ENCODE measurements around the gene NDUFA7. TPM values are rescaled to one million over a fixed set of nuclear protein-coding genes. Genes with fewer than 3 reads are reported as not detected.

NDUFA7 gene
- polyA plus RNA-seq, 1 of the 3 experiments (the other 2 are of a cell fraction) = 111 TPM

DNA sequence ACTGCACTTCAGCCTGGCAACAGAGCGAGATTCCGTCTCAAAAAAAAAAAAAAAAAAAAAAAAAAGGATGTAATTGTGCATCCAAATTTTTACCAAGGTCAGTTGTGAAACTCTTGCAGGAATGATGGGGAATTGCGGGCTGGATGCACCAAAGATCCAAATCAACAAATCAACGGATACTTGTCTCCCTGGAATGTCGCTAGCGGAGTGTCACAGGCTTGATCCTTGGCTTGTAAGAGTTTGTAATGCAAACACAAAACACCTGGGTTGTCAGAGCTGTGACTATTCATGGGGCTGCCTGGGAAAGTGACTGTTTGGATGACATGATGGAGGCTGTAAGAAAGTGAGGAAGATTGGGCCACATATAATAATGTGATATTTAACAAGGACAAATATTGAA lies 17.7 kb upstream of the NDUFA7 start:
- Histone ChIP-seq H4K20me1 (ENCODE audit: insufficient read depth) (no peaks in the 10 kb centered on the region), H3K9me3 (no peaks in the 10 kb centered on the region), H3K9me2 (no peaks in the 10 kb centered on the region), H3K4me3 (ENCODE audit: low read depth in 2 of 2, low read length in 1 of 2) (no peak overlapping the region), H3K36me3 (replicated peaks in 1 of 2; ENCODE audit: control insufficient read depth in 1 of 2, insufficient read depth in 2 of 2, low read length in 1 of 2) (no peaks in the 10 kb centered on the region), H2AFZ (ENCODE audit: low read depth) (no peak overlapping the region), H3K79me2 (ENCODE audit: insufficient read depth) (no peaks in the 10 kb centered on the region), H3K9ac (no peak overlapping the region), H3K27ac (ENCODE audit: low read depth in 2 of 2, low read length in 1 of 2) (no peak overlapping the region), H3F3A (replicated peaks; ENCODE audit: insufficient read depth) (peaks cover under 1% of the 10 kb centered on the region), H3K27me3 (ENCODE audit: insufficient read depth) (peaks cover 37% of the 10 kb centered on the region), H3K4me1 (ENCODE audit: control insufficient read depth in 1 of 2, insufficient read depth in 2 of 2, low read depth in 1 of 2, low read length in 1 of 2) (no peaks in the 10 kb centered on the region; a peak in 1 of 4 replicates), H3K4me2 (no peak overlapping the region)
- CTCF ChIA-PET = interaction anchor here (6.5 kb wide), 1 partner anchor 15 kb away, joined by 61 read pairs; no protein-coding TSS in a partner anchor
- TF ChIP-seq ELF1 (IDR thresholded peaks at IDR 0.05) (no peak), SIN3A (IDR thresholded peaks at IDR 0.05; ENCODE audit: borderline replicate concordance, low read depth, low read length) (no peak), TAF1 (IDR thresholded peaks at IDR 0.05; ENCODE audit: borderline replicate concordance, low read depth, low read length) (no peak), CTCF (IDR thresholded peaks at IDR 0.05) (no peak), JUND (IDR thresholded peaks at IDR 0.05) (no peak), RFX5 (IDR thresholded peaks at IDR 0.05; ENCODE audit: low read length) (no peak), NRF1 (IDR thresholded peaks at IDR 0.05; ENCODE audit: low read depth, low read length) (no peak), SMC3 (IDR thresholded peaks at IDR 0.05; ENCODE audit: low read depth, low read length) (no peak), RAD21 (IDR thresholded peaks at IDR 0.05; ENCODE audit: low read length) (no peak), TEAD4 (IDR thresholded peaks at IDR 0.05; ENCODE audit: borderline replicate concordance, insufficient read depth) (no peak), MAX (IDR thresholded peaks at IDR 0.05; ENCODE audit: low read depth) (no peak), RXRA (IDR thresholded peaks at IDR 0.05; ENCODE audit: borderline replicate concordance, low read depth) (no peak), CHD2 (IDR thresholded peaks at IDR 0.05; ENCODE audit: low read length, partially characterized antibody) (no peak), NFIC (IDR thresholded peaks at IDR 0.05; ENCODE audit: borderline replicate concordance) (no peak), EZH2phosphoT487 (IDR thresholded peaks at IDR 0.05; ENCODE audit: borderline replicate concordance, low read depth) (no peak), MXI1 (IDR thresholded peaks at IDR 0.05; ENCODE audit: low read depth, low read length) (no peak), USF2 (IDR thresholded peaks at IDR 0.05; ENCODE audit: borderline replicate concordance, low read depth, low read length) (no peak)
- TF ChIP-seq, protein P1, sequence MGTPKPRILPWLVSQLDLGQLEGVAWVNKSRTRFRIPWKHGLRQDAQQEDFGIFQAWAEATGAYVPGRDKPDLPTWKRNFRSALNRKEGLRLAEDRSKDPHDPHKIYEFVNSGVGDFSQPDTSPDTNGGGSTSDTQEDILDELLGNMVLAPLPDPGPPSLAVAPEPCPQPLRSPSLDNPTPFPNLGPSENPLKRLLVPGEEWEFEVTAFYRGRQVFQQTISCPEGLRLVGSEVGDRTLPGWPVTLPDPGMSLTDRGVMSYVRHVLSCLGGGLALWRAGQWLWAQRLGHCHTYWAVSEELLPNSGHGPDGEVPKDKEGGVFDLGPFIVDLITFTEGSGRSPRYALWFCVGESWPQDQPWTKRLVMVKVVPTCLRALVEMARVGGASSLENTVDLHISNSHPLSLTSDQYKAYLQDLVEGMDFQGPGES (IDR thresholded peaks at IDR 0.05; ENCODE audit: low read depth, low read length) = no peak
- WGBS (ENCODE audit: low lambda C conversion rate) = 37% methylated on average over 6 of the region's 6 CpGs
- DNase-seq = no peak
- POLR2A ChIA-PET = no interaction called here
